ENCODE results near the gene SGIP1.
"Not testable (repeated sequence)": the region's sequence is repeated elsewhere in the genome, so short reads cannot be mapped to it uniquely, and the experiment has no call there.

Gene SGIP1

GRCh38 chr1:66729523-66729922 lies 195.6 kb downstream of the SGIP1 start:
- DNase-seq (ENCODE audit: low read depth), result no peak

- no peak for DNase-seq (ENCODE audit: low read depth)
These were observed 196.5 kb downstream of the SGIP1 start for GRCh38 chr1:66730462-66730861.

GRCh38 chr1:66731170-66731865 lies 197.4 kb downstream of the SGIP1 start:
- DNase-seq (ENCODE audit: low read depth), result no peak

GRCh38 chr1:66732407-66733166 lies 198.6 kb downstream of the SGIP1 start:
- DNase-seq (ENCODE audit: low read depth), result no peak

- no peak for DNase-seq (ENCODE audit: low read depth)
These were observed 199.5 kb downstream of the SGIP1 start for GRCh38 chr1:66733348-66734017.

GRCh38 chr1:66734531-66734930 lies 200.6 kb downstream of the SGIP1 start:
- not testable (repeated sequence) for DNase-seq (ENCODE audit: low read depth)

GRCh38 chr1:66737836-66738235 lies 203.9 kb downstream of the SGIP1 start:
- no peak for DNase-seq (ENCODE audit: low read depth)

- no peak for DNase-seq (ENCODE audit: low read depth)
These were observed 205.6 kb downstream of the SGIP1 start for GRCh38 chr1:66739401-66740157.

- DNase-seq (ENCODE audit: low read depth), result no peak
These were observed 211.5 kb downstream of the SGIP1 start for GRCh38 chr1:66745451-66745850.

- peak; percentile 35 for DNase-seq (ENCODE audit: low read depth)
These were observed 213.5 kb downstream of the SGIP1 start for GRCh38 chr1:66747501-66747900.

GRCh38 chr1:66750577-66750976 lies 216.6 kb downstream of the SGIP1 start:
- DNase-seq (ENCODE audit: low read depth), result no peak

- no peak for DNase-seq (ENCODE audit: low read depth)
These were observed 217.2 kb downstream of the SGIP1 start for GRCh38 chr1:66751160-66751559.

- DNase-seq (ENCODE audit: low read depth), result no peak
These were observed 218.1 kb downstream of the SGIP1 start, which contains the start of gene DYNLT5 for GRCh38 chr1:66752000-66752592. Gene DYNLT5 (plus strand): TSS chr1:66752459. CDS start chr1:66754659, 2,200 bp downstream.

- DNase-seq (ENCODE audit: low read depth), result no peak
These were observed 218.9 kb downstream of the SGIP1 start for GRCh38 chr1:66752671-66753371.

GRCh38 chr1:66757722-66758240 lies 223.8 kb downstream of the SGIP1 start:
- DNase-seq (ENCODE audit: low read depth), result no peak

GRCh38 chr1:66758241-66758755 lies 224.3 kb downstream of the SGIP1 start:
- no peak for DNase-seq (ENCODE audit: low read depth)

GRCh38 chr1:66760506-66760905 lies 226.6 kb downstream of the SGIP1 start:
- no peak for DNase-seq (ENCODE audit: low read depth)

GRCh38 chr1:66761221-66761620 lies 227.3 kb downstream of the SGIP1 start:
- peak; percentile 22 for DNase-seq (ENCODE audit: low read depth)

- DNase-seq (ENCODE audit: low read depth), result no peak
These were observed 231.1 kb downstream of the SGIP1 start for GRCh38 chr1:66764994-66765578.

- no peak for DNase-seq (ENCODE audit: low read depth)
These were observed 233.7 kb downstream of the SGIP1 start for GRCh38 chr1:66767626-66768025.

All from GM04504 (cell line).